Measurements from ENCODE around the gene TUT1. TPM values are rescaled to one million over a fixed set of nuclear protein-coding genes. Genes with fewer than 3 reads are reported as not detected.
"Not testable (repeated sequence)": the region's sequence is repeated elsewhere in the genome, so short reads cannot be mapped to it uniquely, and the experiment has no call there.

TUT1 gene
- total RNA-seq, 6 experiments from 2014 or later: 14.6 to 18.0 (median 16.9) TPM

DNA sequence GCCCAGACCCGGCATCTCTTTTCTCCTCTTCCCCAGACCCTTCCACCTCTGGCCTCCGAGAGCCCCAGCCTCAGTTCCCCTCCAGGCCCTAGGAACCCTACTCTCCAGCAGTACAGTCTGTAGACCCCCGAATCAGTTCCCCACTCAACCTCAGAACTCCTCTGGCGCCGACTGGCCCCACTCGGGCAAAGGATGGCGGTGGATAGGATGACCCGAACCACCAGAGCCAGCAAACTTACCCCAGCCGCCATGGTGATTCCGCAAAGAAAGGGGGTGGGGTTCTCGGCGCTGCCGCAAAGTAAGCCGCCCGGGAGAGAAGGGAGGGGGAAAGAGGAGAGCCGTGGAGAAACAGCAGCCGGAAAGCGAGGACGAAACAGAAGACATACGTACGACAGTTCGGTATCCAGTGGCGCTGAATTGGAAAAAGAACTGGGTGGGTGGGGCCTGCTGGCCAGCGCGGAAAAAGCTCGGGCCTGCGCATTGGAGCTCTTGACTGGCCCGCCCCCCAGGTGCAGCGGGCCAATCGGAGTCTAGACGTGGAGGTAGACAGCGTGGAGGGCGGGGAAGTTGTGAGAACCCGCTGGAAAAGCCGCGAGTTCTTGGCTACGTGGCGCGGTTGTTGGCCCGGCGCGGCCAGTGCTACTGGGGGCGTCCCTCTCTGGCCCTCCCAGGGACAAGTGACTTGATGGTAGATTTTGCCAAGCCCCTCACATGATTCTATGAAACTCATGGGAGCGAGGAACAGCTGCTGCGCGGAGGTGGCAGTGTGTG, 17.5 kb downstream of the TUT1 start, which contains the start of gene EEF1G:
TSS of gene EEF1G (minus strand) at position 300 of the 771 bp plus-strand sequence. CDS start at position 251, 49 bp downstream.
- peaks cover 51% of the 10 kb centered on the region for H3K36me3 Mint-ChIP-seq (ENCODE audit: low read depth)
- TF ChIP-seq, protein P1, sequence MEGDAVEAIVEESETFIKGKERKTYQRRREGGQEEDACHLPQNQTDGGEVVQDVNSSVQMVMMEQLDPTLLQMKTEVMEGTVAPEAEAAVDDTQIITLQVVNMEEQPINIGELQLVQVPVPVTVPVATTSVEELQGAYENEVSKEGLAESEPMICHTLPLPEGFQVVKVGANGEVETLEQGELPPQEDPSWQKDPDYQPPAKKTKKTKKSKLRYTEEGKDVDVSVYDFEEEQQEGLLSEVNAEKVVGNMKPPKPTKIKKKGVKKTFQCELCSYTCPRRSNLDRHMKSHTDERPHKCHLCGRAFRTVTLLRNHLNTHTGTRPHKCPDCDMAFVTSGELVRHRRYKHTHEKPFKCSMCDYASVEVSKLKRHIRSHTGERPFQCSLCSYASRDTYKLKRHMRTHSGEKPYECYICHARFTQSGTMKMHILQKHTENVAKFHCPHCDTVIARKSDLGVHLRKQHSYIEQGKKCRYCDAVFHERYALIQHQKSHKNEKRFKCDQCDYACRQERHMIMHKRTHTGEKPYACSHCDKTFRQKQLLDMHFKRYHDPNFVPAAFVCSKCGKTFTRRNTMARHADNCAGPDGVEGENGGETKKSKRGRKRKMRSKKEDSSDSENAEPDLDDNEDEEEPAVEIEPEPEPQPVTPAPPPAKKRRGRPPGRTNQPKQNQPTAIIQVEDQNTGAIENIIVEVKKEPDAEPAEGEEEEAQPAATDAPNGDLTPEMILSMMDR (IDR thresholded peaks at IDR 0.05): no peak

DNA sequence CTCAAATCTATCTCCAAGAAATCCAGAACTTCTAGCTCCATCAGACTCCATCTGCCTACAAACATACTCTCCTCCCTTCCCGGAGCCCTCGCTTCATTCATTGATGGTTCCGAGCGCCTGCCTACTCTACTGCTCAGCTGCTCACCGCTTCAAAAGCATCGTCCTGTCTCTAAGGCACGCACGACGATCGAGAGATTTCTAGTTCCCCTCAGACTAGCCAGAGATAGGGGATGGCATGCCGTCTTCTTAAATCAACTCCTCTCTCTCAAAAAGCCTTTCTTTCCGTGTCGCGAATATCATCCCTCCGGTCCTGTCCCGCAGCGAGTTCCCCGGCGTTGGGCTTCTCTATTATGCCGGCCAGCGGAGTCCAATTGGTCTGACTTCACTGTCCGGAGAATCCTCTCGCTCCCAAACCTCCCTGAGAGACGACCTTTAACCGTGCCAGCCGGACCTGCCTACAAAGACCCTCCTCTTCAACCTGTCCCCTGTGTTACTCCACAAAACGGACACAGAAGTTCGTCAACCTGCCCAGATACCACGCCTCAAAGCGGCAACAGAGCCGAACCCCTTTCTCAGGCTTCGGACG, 18.2 kb downstream of the TUT1 start:
- peaks cover 49% of the 10 kb centered on the region for H3K36me3 Mint-ChIP-seq (ENCODE audit: low read depth)
- peaks cover 4% of the 10 kb centered on the region for H3K27me3 Mint-ChIP-seq (ENCODE audit: insufficient read depth)
- peak overlapping the region; percentile 98 for H3K4me3 Mint-ChIP-seq
- peaks cover 64% of the 10 kb centered on the region for H3K4me1 Mint-ChIP-seq (ENCODE audit: low read depth)
- peak overlapping the region; percentile 96 for H3K27ac Mint-ChIP-seq
- H3K9me3 Mint-ChIP-seq: no peaks in the 10 kb centered on the region
- no peak for DNase-seq
- TF ChIP-seq, protein P1 (IDR thresholded peaks at IDR 0.05): no peak

More for the DNA sequence above, 17.5 kb downstream of the TUT1 start, which contains the start of gene EEF1G:
- H3K9me3 Mint-ChIP-seq: no peaks in the 10 kb centered on the region
- peak; percentile 100 for DNase-seq
- H3K4me3 Mint-ChIP-seq: peak within 1 kb of the TSS; percentile 98
- peak within 1 kb of the TSS; percentile 96 for H3K27ac Mint-ChIP-seq
- peaks cover 4% of the 10 kb centered on the region for H3K27me3 Mint-ChIP-seq (ENCODE audit: insufficient read depth)
- H3K4me1 Mint-ChIP-seq (ENCODE audit: low read depth): peaks cover 64% of the 10 kb centered on the region

DNA sequence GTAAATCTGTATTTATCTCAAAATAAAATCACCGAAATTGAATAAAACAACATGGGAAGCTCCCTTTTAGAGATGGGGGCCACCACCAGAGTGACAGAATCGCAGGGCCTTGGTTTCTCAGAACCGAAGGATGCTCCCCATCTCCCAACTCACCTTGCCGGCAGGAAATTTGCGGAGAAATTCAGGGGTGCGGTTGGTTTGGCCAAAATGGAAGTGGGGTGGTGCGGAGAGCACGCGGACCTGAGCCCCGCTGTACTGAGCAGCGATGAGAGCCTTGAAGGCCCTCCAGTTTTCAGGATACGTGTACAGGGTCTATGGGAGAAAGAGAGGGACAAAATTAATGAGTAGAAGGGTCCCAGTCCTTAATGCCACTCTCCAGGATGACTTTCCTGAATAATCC, 18.9 kb downstream of the TUT1 start:
- Mint-ChIP-seq H3K36me3 (ENCODE audit: low read depth) (peaks cover 47% of the 10 kb centered on the region), H3K4me3 (peak overlapping the region; percentile 98), H3K4me1 (ENCODE audit: low read depth) (peaks cover 65% of the 10 kb centered on the region), H3K27ac (peak overlapping the region; percentile 96), H3K27me3 (ENCODE audit: insufficient read depth) (peaks cover 4% of the 10 kb centered on the region), H3K9me3 (no peaks in the 10 kb centered on the region)
- TF ChIP-seq, protein P1 (IDR thresholded peaks at IDR 0.05): no peak
- DNase-seq: no peak

DNA sequence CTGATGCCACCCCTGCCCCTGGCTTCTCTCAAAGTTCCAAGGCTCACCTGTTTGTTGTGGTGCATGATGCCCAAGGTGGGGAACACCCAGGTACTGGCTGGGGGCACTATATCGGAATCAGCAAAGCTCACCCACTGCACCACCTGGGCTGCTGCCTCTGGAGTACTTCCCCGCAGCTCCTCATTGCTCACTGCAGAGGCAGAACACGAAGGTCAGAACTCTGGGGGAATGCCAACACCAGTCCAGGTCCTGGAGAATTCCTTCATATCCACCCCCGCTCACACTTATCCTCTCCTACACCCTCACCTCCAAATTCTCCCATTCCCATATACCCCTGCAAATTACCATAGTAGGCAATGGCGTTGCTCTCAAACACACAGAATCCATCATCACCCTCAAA, 19.8 kb downstream of the TUT1 start:
- H3K4me1 Mint-ChIP-seq (ENCODE audit: low read depth): peaks cover 68% of the 10 kb centered on the region
- H3K27me3 Mint-ChIP-seq (ENCODE audit: insufficient read depth): not testable (repeated sequence)

DNA sequence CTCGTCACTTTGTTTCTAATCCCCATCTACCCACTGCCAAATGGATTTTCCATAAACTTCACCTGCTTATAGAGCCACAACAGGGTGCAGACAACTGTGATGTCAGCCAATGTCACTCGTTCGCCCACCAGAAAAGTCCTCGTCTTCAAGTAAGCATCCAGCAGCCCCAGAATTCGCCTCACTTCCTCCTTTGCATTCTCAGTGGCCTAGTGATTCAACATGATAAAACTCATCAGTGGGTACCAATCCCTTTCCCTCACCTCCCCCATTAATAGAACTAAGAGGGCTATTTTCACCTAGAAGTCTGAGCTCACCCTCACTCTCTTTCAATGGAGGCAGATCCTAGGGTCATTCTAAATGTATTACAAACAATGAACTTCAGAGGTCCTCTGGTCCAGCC, 20.4 kb downstream of the TUT1 start:
- not testable (repeated sequence) for H3K9me3 Mint-ChIP-seq; DNase-seq; H3K27me3 Mint-ChIP-seq (ENCODE audit: insufficient read depth)
- peak overlapping the region; percentile 98 for H3K4me3 Mint-ChIP-seq
- peaks cover 44% of the 10 kb centered on the region for H3K36me3 Mint-ChIP-seq (ENCODE audit: low read depth)
- H3K4me1 Mint-ChIP-seq (ENCODE audit: low read depth): peaks cover 63% of the 10 kb centered on the region
- peak overlapping the region; percentile 58 for H3K27ac Mint-ChIP-seq

More for the DNA sequence above, 19.8 kb downstream of the TUT1 start:
- Mint-ChIP-seq H3K4me3 (peak overlapping the region; percentile 98), H3K36me3 (ENCODE audit: low read depth) (peaks cover 47% of the 10 kb centered on the region), H3K27ac (peak overlapping the region; percentile 58)
- H3K9me3 Mint-ChIP-seq, DNase-seq: not testable (repeated sequence)

DNA sequence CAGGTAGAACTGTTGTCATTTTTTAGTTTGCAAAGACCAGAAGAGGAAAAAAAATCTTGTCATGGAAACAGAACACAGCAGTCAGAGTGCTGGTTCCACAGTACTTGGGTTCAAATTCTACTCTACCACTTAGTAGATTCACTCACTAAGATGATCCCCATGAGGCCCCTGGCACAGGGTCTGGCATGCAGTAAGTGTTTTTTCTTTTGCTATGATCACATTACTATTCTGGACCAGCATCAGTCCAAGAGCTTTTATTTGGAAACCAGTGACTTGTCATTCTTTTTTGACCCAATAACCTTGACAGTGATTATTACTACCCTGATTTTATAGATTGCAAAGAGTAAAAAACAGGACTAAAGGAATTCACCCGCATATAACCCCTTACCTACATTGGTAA, 21.7 kb downstream of the TUT1 start:
- H3K36me3 Mint-ChIP-seq (ENCODE audit: low read depth): peaks cover 44% of the 10 kb centered on the region
- no peak overlapping the region; the same call in 1 of the 2 replicates for H3K27ac Mint-ChIP-seq
- H3K27me3 Mint-ChIP-seq (ENCODE audit: insufficient read depth): no peaks in the 10 kb centered on the region; the same call in 1 of the 2 replicates
- H3K9me3 Mint-ChIP-seq: no peaks in the 10 kb centered on the region
- TF ChIP-seq, protein P1 (IDR thresholded peaks at IDR 0.05): no peak
- peak overlapping the region; percentile 34; the same call in 1 of the 2 replicates for H3K4me3 Mint-ChIP-seq
- DNase-seq: no peak
- peaks cover 50% of the 10 kb centered on the region for H3K4me1 Mint-ChIP-seq (ENCODE audit: low read depth)
